Stomach (tissue), 4 donors: ENCODE measurements around the gene ZNRD2.

Source experiments
- POLR2A ChIP-seq, 4 donors: fragments of 450-650 bp; IDR thresholded peaks; one replicate each; pipeline ENCODE4 v1.6.1; 2016; ENCODE audit warnings: antibody characterized with exemption in 4 of 4, control low read depth in 2 of 4, mild to moderate bottlenecking in 1 of 4, moderate library complexity in 1 of 4
- TF ChIP-seq, protein P1 (sequence below), 7 experiments: fragments of 450-650 bp in 4 of 7; fragments of 200-600 bp in 3 of 7; sonication (generic) in 3 of 7; IDR thresholded peaks; one replicate each; pipeline ENCODE4 v1.5.1; 2016 to 2019; ENCODE audit warnings: antibody characterized with exemption in 7 of 7, control low read depth in 2 of 7, mild to moderate bottlenecking in 1 of 7

- TF ChIP-seq, protein P1, sequence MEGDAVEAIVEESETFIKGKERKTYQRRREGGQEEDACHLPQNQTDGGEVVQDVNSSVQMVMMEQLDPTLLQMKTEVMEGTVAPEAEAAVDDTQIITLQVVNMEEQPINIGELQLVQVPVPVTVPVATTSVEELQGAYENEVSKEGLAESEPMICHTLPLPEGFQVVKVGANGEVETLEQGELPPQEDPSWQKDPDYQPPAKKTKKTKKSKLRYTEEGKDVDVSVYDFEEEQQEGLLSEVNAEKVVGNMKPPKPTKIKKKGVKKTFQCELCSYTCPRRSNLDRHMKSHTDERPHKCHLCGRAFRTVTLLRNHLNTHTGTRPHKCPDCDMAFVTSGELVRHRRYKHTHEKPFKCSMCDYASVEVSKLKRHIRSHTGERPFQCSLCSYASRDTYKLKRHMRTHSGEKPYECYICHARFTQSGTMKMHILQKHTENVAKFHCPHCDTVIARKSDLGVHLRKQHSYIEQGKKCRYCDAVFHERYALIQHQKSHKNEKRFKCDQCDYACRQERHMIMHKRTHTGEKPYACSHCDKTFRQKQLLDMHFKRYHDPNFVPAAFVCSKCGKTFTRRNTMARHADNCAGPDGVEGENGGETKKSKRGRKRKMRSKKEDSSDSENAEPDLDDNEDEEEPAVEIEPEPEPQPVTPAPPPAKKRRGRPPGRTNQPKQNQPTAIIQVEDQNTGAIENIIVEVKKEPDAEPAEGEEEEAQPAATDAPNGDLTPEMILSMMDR (IDR thresholded peaks at IDR 0.05), result no peak
- TF ChIP-seq POLR2A (IDR thresholded peaks at IDR 0.05), result no peak
These were observed 4.4 kb upstream of the ZNRD2 start for GRCh38 chr11:65565624-65566453.
